NCI-H2196 treated with DMSO at 0.1 percent for 48 hours (cell line): ENCODE data around the gene SNX19.
"Not testable (repeated sequence)": the region's sequence is repeated elsewhere in the genome, so short reads cannot be mapped to it uniquely, and the experiment has no call there.

ENCODE experiments used
- DNase-seq: peaks from one replicate; lab custom pipeline; 2025; ENCODE audit not compliant: unreplicated experiment; lab: John Stamatoyannopoulos, UW

Gene SNX19

GRCh38 chr11:130916238-130916855, at the start of gene SNX19:
TSS of gene SNX19 (minus strand) at chr11:130916479. CDS start at chr11:130915939, 540 bp downstream.
- DNase-seq, result peak; percentile 79

GRCh38 chr11:130964058-130964792, 47.9 kb upstream of the SNX19 start:
- no peak for DNase-seq

- no peak for DNase-seq
These were observed 31.6 kb upstream of the SNX19 start for GRCh38 chr11:130947889-130948288.

GRCh38 chr11:130947481-130947880, 31.2 kb upstream of the SNX19 start:
- DNase-seq, result no peak

- no peak for DNase-seq
These were observed 30.8 kb upstream of the SNX19 start for GRCh38 chr11:130947058-130947457.

- no peak for DNase-seq
These were observed 29.6 kb upstream of the SNX19 start for GRCh38 chr11:130945896-130946295.

GRCh38 chr11:130940706-130941105, 24.4 kb upstream of the SNX19 start:
- no peak for DNase-seq

- DNase-seq, result no peak
These were observed 20.8 kb upstream of the SNX19 start for GRCh38 chr11:130937051-130937450.

- DNase-seq, result no peak
These were observed 15.9 kb upstream of the SNX19 start for GRCh38 chr11:130932086-130932712.

GRCh38 chr11:130924750-130925149, 8.5 kb upstream of the SNX19 start:
- no peak for DNase-seq

- not testable (repeated sequence) for DNase-seq
These were observed 4.3 kb upstream of the SNX19 start for GRCh38 chr11:130920612-130921011.

- DNase-seq, result no peak
These were observed 1.8 kb upstream of the SNX19 start for GRCh38 chr11:130918081-130918480.

GRCh38 chr11:130916910-130917309, 631 bp upstream of the SNX19 start:
- DNase-seq, result no peak

- no peak for DNase-seq
These were observed 559 bp downstream of the SNX19 start for GRCh38 chr11:130915603-130916237.

GRCh38 chr11:130913268-130913667, 3.0 kb downstream of the SNX19 start:
- DNase-seq, result no peak

GRCh38 chr11:130912552-130912951, 3.7 kb downstream of the SNX19 start:
- no peak for DNase-seq

- no peak for DNase-seq
These were observed 5.0 kb downstream of the SNX19 start for GRCh38 chr11:130911306-130911705.

- DNase-seq, result no peak
These were observed 6.6 kb downstream of the SNX19 start for GRCh38 chr11:130909650-130910049.

- no peak for DNase-seq
These were observed 7.3 kb downstream of the SNX19 start for GRCh38 chr11:130908770-130909625.

GRCh38 chr11:130908061-130908460, 8.2 kb downstream of the SNX19 start:
- no peak for DNase-seq

GRCh38 chr11:130907229-130907628, 9.1 kb downstream of the SNX19 start:
- DNase-seq, result no peak
